ENCODE data around the gene IFITM2. TPM values are rescaled to one million over a fixed set of nuclear protein-coding genes. Genes with fewer than 3 reads are reported as not detected.
"Not testable (repeated sequence)": the region's sequence is repeated elsewhere in the genome, so short reads cannot be mapped to it uniquely, and the experiment has no call there.

Gene IFITM2
- 100 to 1,000 TPM; 695 to 841 TPM for total RNA-seq
- polyA plus RNA-seq, result 1,000 to 10,000 TPM in 1 of 2 donors, 100 to 1,000 TPM in 1; 424 to 1,109 TPM
- long read RNA-seq, donor 1, transcript IFITM2-206 (2 exons, 892 nt), result major isoform, 107 of 128 reads
- long read RNA-seq, donor 1, partial matches to known transcripts, result 1 of 128 reads
- long read RNA-seq, donor 1, other reads (novel, unspliced or antisense), result 20 of 128 reads
- long read RNA-seq, donor 2, transcript IFITM2-206 (2 exons, 892 nt), result major isoform, 117 of 136 reads
- long read RNA-seq, donor 2, partial matches to known transcripts, result 0 of 136 reads
- long read RNA-seq, donor 2, other reads (novel, unspliced or antisense), result 19 of 136 reads

DNA sequence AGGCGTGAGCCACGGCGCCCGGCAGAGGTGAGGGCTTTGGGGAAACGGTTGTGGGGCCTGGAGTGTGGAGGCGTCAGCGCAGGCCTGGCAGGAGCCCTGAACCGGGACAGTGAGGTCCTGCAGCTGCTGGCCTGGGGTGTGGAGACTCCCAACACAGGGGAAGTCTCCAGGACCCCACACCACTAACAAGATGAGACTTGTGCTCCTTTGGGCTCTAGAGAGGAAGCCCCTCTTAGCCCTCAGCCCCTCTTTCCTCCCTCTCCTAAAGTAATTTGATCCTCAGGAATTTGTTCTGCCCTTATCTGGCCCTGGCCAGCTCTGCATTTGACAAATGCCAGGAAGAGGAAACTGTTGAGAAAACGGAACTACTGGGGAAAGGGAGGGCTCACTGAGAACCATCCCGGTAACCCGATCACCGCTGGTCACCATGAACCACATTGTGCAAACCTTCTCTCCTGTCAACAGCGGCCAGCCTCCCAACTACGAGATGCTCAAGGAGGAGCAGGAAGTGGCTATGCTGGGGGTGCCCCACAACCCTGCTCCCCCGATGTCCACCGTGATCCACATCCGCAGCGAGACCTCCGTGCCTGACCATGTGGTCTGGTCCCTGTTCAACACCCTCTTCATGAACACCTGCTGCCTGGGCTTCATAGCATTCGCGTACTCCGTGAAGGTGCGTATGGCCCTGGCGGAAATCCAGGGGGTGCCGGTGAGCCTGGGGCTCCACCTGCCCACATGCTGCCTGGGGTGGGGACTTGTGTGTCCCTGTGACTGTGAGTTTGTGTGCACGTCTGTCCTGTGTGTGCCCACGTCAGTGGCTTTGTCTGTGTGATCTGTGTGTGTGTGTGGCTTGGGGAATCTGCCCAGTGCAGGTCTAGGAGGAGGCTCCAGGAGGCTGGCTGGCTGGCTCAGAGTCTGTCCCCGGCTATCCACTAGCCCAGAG is at the start of gene IFITM2:
TSS of gene IFITM2 (plus strand) at position 51 of the 943 bp plus-strand sequence. CDS start at position 428, 377 bp downstream.
- not testable (repeated sequence) for H3K36me3 ChIP-seq (ENCODE audit: control insufficient read depth in 1 of 2, insufficient read depth in 2 of 2, low read length in 1 of 2); H3K9me3 ChIP-seq (ENCODE audit: control insufficient read depth, low read length); H3K27me3 ChIP-seq (ENCODE audit: control insufficient read depth in 1 of 2, insufficient read depth in 2 of 2, low read length in 1 of 2); H3K4me1 ChIP-seq (ENCODE audit: control insufficient read depth in 1 of 2, insufficient read depth in 2 of 2, low read length in 2 of 2)
- DNase-seq (peak; percentile 86 to 90), ATAC-seq (ENCODE audit: low FRiP score) (peak; percentile 75)
- H3K4me3 ChIP-seq (ENCODE audit: low read length in 2 of 2), result peak within 1 kb of the TSS in 1 of 2 donors; percentile 76
- H3K27ac ChIP-seq (ENCODE audit: low read depth in 1 of 2, low read length in 2 of 2), result peak within 1 kb of the TSS; percentile 10 to 34
- intact Hi-C loops (cut with DNase I), result loop anchor here (2.0 to 10.0 kb wide), 3 partner anchors 44 to 73 kb away; partner anchors contain the start of genes PSMD13 (in 1 of the 2) and SIRT3 (in 1 of the 2)
- 10 to 18% methylated on average over 21 to 28 of the region's 28 CpGs for WGBS, 2 donors

DNA sequence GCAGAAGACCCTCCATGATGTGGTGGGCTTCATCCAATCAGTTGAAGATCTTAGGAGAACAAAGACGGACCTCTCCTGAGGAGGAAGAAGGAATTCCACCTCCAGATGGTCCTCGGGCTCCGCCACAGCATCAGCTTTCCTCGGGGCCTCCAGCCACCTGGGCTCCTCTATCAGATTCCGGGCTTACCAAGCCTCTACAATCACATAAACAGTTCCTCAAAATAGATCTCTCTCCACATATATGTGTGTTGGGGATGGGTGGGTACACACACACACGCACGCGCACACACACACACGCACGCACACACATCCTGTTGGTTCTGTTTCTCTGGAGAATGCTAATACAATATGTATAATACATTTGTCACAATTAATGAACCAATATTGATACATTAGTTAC is 48.2 kb upstream of the IFITM2 start:
- no peak for DNase-seq
- ATAC-seq (ENCODE audit: low FRiP score), result no peak
- no peaks in the 10 kb centered on the region for H3K36me3 ChIP-seq (ENCODE audit: control insufficient read depth in 1 of 2, insufficient read depth in 2 of 2, low read length in 1 of 2)
- H3K4me3 ChIP-seq (ENCODE audit: low read length in 2 of 2), result no peak overlapping the region
- peaks cover 3% of the 10 kb centered on the region for H3K9me3 ChIP-seq (ENCODE audit: control insufficient read depth, low read length)
- intact Hi-C loops (cut with DNase I), result no loop called here
- WGBS, 2 donors, result 78 to 81% methylated on average over 10 of the region's 10 CpGs
- no peaks in the 10 kb centered on the region for H3K27me3 ChIP-seq (ENCODE audit: control insufficient read depth in 1 of 2, insufficient read depth in 2 of 2, low read length in 1 of 2)
- no peaks in the 10 kb centered on the region for H3K4me1 ChIP-seq (ENCODE audit: control insufficient read depth in 1 of 2, insufficient read depth in 2 of 2, low read length in 2 of 2)
- H3K27ac ChIP-seq (ENCODE audit: low read depth in 1 of 2, low read length in 2 of 2), result no peak overlapping the region

DNA sequence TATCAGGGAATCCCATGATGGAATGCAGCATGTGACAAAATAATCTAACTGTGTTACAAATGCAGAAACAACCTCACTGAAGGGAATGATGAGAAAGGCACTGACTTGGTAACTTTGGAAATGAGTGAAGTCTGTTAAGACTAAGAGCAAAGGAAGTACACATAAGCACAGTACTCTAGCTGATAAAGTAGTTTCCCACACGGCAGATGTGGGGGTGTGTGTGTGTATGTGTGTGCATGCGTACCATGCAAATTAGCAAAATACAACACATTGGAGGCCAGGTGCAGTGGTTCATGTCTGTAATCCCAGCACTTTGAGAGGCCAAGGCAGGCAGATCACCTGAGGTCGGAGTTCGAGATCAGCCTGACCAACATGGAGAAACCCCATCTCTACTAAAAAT is 46.0 kb upstream of the IFITM2 start:
- H3K4me1 ChIP-seq (ENCODE audit: control insufficient read depth in 1 of 2, insufficient read depth in 2 of 2, low read length in 2 of 2), result no peaks in the 10 kb centered on the region
- peaks cover 3% of the 10 kb centered on the region for H3K9me3 ChIP-seq (ENCODE audit: control insufficient read depth, low read length)
- whole genome bisulfite sequencing, 2 donors, result 87% methylated on average over 4 of the region's 4 CpGs
- intact Hi-C loops (cut with DNase I), result no loop called here
- DNase-seq (no peak), ATAC-seq (ENCODE audit: low FRiP score) (no peak)
- no peak overlapping the region for H3K4me3 ChIP-seq (ENCODE audit: low read length in 2 of 2)
- no peaks in the 10 kb centered on the region for H3K27me3 ChIP-seq (ENCODE audit: control insufficient read depth in 1 of 2, insufficient read depth in 2 of 2, low read length in 1 of 2)
- no peaks in the 10 kb centered on the region for H3K36me3 ChIP-seq (ENCODE audit: control insufficient read depth in 1 of 2, insufficient read depth in 2 of 2, low read length in 1 of 2)
- no peak overlapping the region for H3K27ac ChIP-seq (ENCODE audit: low read depth in 1 of 2, low read length in 2 of 2)

DNA sequence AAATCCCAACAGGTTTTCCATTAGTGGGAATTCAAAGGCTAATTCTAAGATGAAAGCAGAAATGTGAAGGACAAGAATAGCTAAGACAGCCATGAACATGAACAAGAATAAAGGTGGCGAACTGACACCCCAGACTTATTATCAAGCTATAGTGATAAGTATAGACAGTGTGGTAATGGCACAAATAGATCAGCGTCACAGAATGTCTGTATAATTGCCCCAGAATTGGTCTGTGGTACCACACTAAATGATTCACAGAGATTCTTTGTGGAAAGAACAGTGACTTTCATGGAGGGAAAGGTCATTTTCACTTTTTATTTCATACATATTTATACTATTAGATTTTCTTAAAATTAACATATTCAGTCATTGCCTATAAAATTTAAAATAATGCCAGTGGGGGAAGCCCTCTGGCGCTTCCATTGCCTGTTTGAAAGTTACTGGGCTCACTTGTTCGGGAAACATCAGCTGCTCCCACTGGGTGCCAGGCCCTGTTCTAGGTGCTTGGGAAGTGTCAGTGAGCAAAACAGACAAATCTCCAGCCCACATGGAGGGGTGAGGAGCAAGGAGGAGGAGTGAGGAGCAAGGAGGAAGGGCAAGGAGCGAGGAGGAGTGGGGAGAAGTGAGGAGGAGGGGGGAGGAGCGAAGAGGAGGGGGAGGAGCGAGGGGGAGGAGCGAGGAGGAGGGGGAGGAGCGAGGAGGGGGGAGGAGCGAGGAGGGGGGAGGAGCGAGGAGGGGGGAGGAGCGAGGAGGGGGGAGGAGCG is 40.8 kb upstream of the IFITM2 start:
- DNase-seq, result peak in 1 of 2 donors; percentile 62
- no peaks in the 10 kb centered on the region for H3K4me1 ChIP-seq (ENCODE audit: control insufficient read depth in 1 of 2, insufficient read depth in 2 of 2, low read length in 2 of 2)
- no peaks in the 10 kb centered on the region for H3K9me3 ChIP-seq (ENCODE audit: control insufficient read depth, low read length)
- no peak overlapping the region for H3K27ac ChIP-seq (ENCODE audit: low read depth in 1 of 2, low read length in 2 of 2)
- intact Hi-C loops (cut with DNase I), result no loop called here
- no peaks in the 10 kb centered on the region for H3K27me3 ChIP-seq (ENCODE audit: control insufficient read depth in 1 of 2, insufficient read depth in 2 of 2, low read length in 1 of 2)
- no peak for ATAC-seq (ENCODE audit: low FRiP score)
- H3K4me3 ChIP-seq (ENCODE audit: low read length in 2 of 2), result no peak overlapping the region
- 88 to 91% methylated on average over 4 to 5 of the region's 13 CpGs for WGBS, 2 donors
- H3K36me3 ChIP-seq (ENCODE audit: control insufficient read depth in 1 of 2, insufficient read depth in 2 of 2, low read length in 1 of 2), result no peaks in the 10 kb centered on the region

GRCh38 chr11:267491-267994 is 40.1 kb upstream of the IFITM2 start:
- H3K4me1 ChIP-seq (ENCODE audit: control insufficient read depth in 1 of 2, insufficient read depth in 2 of 2, low read length in 2 of 2), result no peaks in the 10 kb centered on the region
- peak; percentile 27 for ATAC-seq (ENCODE audit: low FRiP score)
- DNase-seq, result peak in 1 of 2 donors; percentile 84
- intact Hi-C loops (cut with DNase I), result no loop called here
- H3K27ac ChIP-seq (ENCODE audit: low read depth in 1 of 2, low read length in 2 of 2), result no peak overlapping the region
- WGBS, 2 donors, result 54 to 72% methylated on average over 17 to 18 of the region's 18 CpGs
- no peak overlapping the region for H3K4me3 ChIP-seq (ENCODE audit: low read length in 2 of 2)
- no peaks in the 10 kb centered on the region for H3K9me3 ChIP-seq (ENCODE audit: control insufficient read depth, low read length)
- no peaks in the 10 kb centered on the region for H3K36me3 ChIP-seq (ENCODE audit: control insufficient read depth in 1 of 2, insufficient read depth in 2 of 2, low read length in 1 of 2)
- H3K27me3 ChIP-seq (ENCODE audit: control insufficient read depth in 1 of 2, insufficient read depth in 2 of 2, low read length in 1 of 2), result no peaks in the 10 kb centered on the region

GRCh38 chr11:268716-269145 is 38.9 kb upstream of the IFITM2 start:
- WGBS, 2 donors, result 52 to 60% methylated on average over 16 of the region's 16 CpGs
- peak; percentile 67 for ATAC-seq (ENCODE audit: low FRiP score)
- H3K4me3 ChIP-seq (ENCODE audit: low read length in 2 of 2); intact Hi-C loops (cut with DNase I); H3K27ac ChIP-seq (ENCODE audit: low read depth in 1 of 2, low read length in 2 of 2); H3K27me3 ChIP-seq (ENCODE audit: control insufficient read depth in 1 of 2, insufficient read depth in 2 of 2, low read length in 1 of 2); H3K4me1 ChIP-seq (ENCODE audit: control insufficient read depth in 1 of 2, insufficient read depth in 2 of 2, low read length in 2 of 2); H3K36me3 ChIP-seq (ENCODE audit: control insufficient read depth in 1 of 2, insufficient read depth in 2 of 2, low read length in 1 of 2); H3K9me3 ChIP-seq (ENCODE audit: control insufficient read depth, low read length): not testable (repeated sequence)
- peak in 1 of 2 donors; percentile 90 for DNase-seq

GRCh38 chr11:269146-269890 is 38.3 kb upstream of the IFITM2 start:
- H3K4me1 ChIP-seq (ENCODE audit: control insufficient read depth in 1 of 2, insufficient read depth in 2 of 2, low read length in 2 of 2), result no peaks in the 10 kb centered on the region
- peak; percentile 27 for ATAC-seq (ENCODE audit: low FRiP score)

More at GRCh38 chr11:269146-269890, 38.3 kb upstream of the IFITM2 start:
- no peaks in the 10 kb centered on the region for H3K9me3 ChIP-seq (ENCODE audit: control insufficient read depth, low read length)
- WGBS, 2 donors, result 53 to 59% methylated on average over 21 of the region's 21 CpGs
- intact Hi-C loops (cut with DNase I), result no loop called here
- no peak overlapping the region for H3K27ac ChIP-seq (ENCODE audit: low read depth in 1 of 2, low read length in 2 of 2)
- no peak overlapping the region for H3K4me3 ChIP-seq (ENCODE audit: low read length in 2 of 2)
- no peaks in the 10 kb centered on the region for H3K27me3 ChIP-seq (ENCODE audit: control insufficient read depth in 1 of 2, insufficient read depth in 2 of 2, low read length in 1 of 2)
- no peak for DNase-seq
- no peaks in the 10 kb centered on the region for H3K36me3 ChIP-seq (ENCODE audit: control insufficient read depth in 1 of 2, insufficient read depth in 2 of 2, low read length in 1 of 2)
